OCI-LY1 (cell line): ENCODE data around the gene SASH3.

Experiments used
- CTCF ChIP-seq: fragments of 200-600 bp; sonication (generic), shearing (Covaris generic); IDR thresholded peaks from 2 replicates; pipeline ENCODE4 v1.5.1; 2017; ENCODE audit warnings: mild to moderate bottlenecking, antibody characterized with exemption, low read length, moderate library complexity, mixed read lengths
- EZH2 ChIP-seq: fragments of 200-600 bp; sonication (generic), shearing (Covaris generic); IDR thresholded peaks from 2 replicates; pipeline ENCODE4 v1.8.0; 2017; ENCODE audit warnings: borderline replicate concordance, mixed run types, mild to moderate bottlenecking, antibody characterized with exemption, low read length, moderate library complexity, mixed read lengths

- TF ChIP-seq CTCF, result no peak
- TF ChIP-seq EZH2, result no peak
Measured at GRCh38 chrX:129736491-129736890, 43.3 kb upstream of the SASH3 start.
